Medulla oblongata (tissue), 1 donor: ENCODE measurements around the gene AGFG1.
A peak's percentile ranks its signal among the peaks of the same experiment; 100 is the strongest.

Experiments
- DNase-seq: peaks from one replicate; pipeline ENCODE4 v3.0.0-alpha.2; 2015; ENCODE audit errors: extremely low spot score

Gene AGFG1, protein sequence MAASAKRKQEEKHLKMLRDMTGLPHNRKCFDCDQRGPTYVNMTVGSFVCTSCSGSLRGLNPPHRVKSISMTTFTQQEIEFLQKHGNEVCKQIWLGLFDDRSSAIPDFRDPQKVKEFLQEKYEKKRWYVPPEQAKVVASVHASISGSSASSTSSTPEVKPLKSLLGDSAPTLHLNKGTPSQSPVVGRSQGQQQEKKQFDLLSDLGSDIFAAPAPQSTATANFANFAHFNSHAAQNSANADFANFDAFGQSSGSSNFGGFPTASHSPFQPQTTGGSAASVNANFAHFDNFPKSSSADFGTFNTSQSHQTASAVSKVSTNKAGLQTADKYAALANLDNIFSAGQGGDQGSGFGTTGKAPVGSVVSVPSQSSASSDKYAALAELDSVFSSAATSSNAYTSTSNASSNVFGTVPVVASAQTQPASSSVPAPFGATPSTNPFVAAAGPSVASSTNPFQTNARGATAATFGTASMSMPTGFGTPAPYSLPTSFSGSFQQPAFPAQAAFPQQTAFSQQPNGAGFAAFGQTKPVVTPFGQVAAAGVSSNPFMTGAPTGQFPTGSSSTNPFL

GRCh38 chr2:227471924-227472264, at the start of gene AGFG1:
Gene AGFG1 (plus strand): TSS chr2:227472156. CDS start chr2:227472422, 266 bp downstream.
- peak; percentile 86 for DNase-seq

GRCh38 chr2:227423656-227424499, 48.1 kb upstream of the AGFG1 start:
- DNase-seq, result peak; percentile 64

GRCh38 chr2:227428731-227429285, 43.1 kb upstream of the AGFG1 start:
- DNase-seq, result no peak

DNA sequence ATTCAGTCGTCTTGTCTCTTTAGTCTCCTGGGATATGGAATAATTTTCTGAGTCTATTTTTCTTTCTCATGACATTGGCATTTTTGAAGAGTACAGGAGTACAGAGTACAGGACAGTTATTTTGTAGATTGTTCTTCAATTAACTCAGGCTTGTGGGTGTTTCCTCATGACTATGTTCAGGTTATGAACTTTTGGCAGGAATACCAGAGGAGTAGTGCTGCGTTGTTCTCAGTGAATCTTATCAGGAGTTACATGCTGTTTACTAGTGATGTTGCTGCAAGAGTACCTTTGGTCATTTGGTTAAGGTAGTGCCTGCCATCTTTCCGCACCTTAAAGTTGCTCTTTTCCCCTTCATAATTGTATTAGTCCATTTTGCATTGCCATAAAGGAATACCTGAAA, 41.3 kb upstream of the AGFG1 start:
- no peak for DNase-seq

- no peak for DNase-seq
These were observed 38.8 kb upstream of the AGFG1 start for GRCh38 chr2:227433171-227433570.

DNA sequence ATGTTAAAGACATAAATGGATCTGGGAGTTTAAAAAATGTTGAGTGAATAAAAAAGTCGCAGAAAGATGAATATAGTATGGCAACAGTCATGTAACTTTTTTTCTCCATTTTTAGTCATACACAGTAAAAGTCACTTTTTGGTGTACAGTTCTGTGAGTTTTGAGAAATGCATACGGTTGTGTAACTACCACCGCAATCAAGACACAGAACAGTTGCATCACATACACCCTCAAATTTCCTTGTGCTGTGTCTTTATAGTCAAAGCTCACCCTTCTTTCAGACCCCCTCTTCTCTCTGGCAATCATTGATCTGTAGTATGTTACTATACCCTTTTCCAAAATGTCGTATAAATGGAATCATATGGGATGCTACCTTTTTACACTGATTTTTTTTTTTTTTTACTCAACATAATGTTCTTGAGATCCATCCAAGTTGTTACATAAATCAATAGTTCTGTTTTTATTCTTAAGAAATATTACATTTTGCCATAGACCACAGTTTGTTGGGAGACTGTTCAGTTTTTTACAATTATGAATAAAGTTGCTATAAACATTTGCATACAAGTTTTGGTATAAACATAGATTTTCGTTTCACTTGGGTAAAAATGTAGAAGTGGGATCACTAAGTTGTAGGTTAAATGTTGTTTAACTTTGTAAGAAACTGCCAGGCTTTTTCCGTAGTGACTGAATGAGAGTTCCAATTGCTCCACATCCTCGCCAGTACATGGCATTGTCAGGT, 35.4 kb upstream of the AGFG1 start:
- no peak for DNase-seq

DNA sequence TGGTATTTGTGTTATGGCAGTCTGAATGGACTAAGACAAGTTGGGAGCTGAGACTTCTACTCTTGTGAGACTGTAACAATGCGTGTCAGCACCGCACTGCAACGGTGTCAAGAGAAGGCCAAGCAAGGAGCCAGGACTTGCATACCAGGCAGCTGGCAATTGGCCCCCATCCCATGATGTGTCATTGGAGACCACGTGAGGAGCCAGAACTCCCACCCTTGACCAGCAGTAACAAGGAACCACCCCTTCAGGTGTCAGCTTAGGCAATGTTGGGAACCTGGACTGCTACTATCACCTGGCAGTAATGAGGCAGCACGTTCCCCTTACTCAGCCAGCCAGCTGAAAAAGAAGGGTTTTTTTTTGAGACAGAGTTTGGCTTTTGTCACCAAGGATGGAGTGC, 32.7 kb upstream of the AGFG1 start:
- DNase-seq, result no peak

- DNase-seq, result no peak
These were observed 29.3 kb upstream of the AGFG1 start for GRCh38 chr2:227442639-227443038.

DNA sequence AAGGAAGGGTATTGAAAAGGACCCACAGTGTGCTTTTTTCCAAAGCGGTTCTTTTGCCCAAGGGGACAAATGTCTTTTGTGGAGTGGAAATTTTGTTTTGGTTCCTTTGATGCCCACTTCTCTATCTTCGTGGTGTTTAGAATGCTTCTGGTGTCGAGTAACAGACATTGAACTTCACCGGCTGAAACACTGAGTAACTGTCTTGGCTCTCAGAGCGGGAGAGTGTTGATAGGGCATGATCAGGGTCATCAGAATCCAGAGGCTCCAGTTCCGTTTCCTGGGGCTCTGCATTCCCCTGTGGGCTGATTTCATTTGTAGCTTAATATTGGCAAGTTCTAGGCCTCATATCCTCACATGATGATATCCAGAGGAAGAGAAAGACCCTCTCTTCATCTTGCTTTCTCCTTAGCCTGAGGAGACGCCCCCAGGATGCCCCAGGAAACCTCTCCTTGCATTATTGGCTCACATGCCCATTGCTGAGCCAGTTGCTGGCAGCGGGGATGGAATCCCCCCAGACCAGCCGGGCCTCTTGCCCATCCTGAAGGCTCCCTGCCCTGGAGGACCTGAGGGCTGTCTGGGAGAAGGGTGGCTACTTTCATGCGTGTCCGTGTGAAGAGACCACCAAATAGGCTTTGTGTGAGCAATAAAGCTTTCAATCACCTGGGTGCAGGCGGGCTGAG, 27.9 kb upstream of the AGFG1 start:
- DNase-seq, result no peak

DNA sequence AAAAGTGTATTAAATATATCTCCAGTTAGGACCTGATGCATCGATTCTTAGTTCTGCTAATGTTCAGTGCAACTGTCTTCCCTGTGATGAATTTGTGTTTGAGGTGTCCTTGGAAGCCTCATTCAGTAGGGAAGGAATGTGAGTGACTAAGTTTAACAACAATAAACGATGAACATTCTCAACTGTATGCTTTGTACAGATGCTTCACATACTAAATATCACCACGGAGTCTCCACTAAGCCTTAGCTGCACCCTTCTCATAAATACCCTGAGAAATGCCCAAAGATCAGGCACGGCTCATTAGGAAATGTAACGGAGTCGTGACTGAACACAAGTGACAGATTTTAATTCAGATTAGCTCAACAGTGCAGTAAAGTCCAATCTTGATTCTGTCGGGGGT, 24.4 kb upstream of the AGFG1 start:
- no peak for DNase-seq

- DNase-seq, result no peak
These were observed 21.6 kb upstream of the AGFG1 start for GRCh38 chr2:227450311-227450841.

- DNase-seq, result no peak
These were observed 20.9 kb upstream of the AGFG1 start for GRCh38 chr2:227450926-227451654.

DNA sequence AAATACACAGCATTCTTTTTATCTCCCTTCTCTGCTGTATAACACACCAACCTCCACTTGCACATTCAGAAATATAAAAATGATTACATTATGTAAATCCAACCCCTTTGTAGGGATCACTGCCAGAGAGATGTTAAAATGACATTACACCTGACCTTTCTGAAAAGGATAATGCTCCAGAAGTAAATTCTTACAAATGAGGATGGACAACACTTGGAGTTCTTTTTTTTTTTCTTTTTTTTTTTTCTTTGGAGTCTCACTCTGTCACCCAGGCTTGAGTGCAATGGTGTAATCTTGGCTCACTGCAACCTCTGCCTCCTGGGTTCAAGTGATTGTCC, 20.3 kb upstream of the AGFG1 start:
- DNase-seq, result no peak

DNA sequence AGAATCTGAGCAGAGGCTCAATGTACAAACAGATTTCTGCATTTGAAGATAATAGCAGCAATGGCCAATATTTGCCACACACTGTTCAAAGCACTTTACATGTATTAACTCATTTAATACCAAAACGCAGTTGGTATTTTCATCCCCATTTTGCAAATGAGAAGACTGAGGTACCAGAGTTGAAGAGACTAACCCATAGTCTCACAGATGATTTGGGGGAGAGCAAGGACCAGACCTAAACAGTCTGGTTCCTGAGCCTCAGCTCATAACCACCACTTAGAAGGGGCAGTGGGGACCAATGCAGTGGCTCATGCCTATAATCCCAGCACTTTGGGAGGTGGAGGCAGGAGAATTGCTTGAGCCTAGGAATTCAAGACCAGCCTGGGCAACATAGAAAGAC, 18.1 kb upstream of the AGFG1 start:
- DNase-seq, result no peak

DNA sequence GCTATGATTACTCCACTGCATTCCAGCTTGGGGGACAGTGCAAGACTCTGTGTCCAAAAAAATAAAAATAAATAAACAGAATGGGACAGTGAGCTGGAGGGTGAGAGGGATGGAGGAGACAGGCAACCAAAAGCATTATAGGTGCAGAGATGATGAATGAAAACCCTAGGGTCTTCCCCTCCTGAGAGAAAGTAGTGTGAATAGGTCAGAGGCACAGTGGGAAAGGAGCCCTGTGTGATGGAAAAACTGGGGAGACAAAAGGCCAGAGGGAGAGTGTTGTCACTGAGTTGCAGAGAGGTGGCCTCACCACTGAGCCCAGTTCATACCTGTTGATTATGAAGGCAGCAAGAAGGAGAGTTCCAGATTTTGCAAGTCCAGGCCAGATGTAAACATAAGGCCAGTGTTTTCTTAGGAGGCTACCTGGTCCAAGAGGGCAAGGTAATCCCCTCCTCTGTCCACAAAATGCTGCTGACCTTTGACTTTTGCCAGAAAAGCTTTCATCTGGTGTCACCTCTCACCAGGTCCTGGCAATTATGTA, 17.6 kb upstream of the AGFG1 start:
- no peak for DNase-seq

DNA sequence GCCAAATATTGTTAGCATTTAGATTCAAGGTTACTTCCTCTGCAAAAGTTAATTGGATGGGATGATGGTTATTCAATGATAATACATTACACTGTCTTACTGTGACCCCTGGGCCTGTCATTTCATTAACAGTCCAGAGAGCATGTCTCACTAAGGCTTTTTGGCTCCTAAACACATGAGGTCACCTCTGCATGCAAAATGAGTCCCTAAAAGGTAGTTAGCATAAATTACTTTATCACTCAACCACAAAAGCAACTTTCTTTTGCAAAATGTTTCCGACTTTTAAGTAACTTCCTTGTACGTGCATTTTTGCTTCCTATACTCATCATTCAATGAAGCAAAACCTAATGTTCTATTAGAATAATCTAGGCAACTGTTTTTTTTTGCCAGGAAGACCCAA, 16.8 kb upstream of the AGFG1 start:
- no peak for DNase-seq

GRCh38 chr2:227456102-227456501, 15.9 kb upstream of the AGFG1 start:
- DNase-seq, result no peak

GRCh38 chr2:227456772-227457171, 15.2 kb upstream of the AGFG1 start:
- DNase-seq, result no peak

DNA sequence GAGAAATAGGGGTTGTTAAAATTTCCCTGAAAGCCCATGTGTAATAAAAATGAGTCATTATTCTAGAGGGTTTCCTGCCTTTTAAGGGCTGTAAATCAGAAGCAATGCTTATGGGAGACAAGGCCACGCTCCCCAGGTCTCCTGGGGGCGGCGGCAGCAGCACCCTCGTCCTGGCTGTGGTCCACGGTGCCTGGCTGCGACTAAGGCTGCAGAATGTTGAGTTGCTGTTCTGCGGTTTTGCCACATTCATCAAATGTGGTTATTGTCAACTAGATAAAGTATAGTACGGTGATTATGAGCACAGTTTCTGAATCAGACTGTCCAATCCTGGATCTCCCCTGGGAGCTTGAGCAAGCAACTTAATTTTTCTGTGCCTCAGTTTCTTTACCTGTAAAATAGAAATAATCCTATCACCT, 11.9 kb upstream of the AGFG1 start:
- no peak for DNase-seq

DNA sequence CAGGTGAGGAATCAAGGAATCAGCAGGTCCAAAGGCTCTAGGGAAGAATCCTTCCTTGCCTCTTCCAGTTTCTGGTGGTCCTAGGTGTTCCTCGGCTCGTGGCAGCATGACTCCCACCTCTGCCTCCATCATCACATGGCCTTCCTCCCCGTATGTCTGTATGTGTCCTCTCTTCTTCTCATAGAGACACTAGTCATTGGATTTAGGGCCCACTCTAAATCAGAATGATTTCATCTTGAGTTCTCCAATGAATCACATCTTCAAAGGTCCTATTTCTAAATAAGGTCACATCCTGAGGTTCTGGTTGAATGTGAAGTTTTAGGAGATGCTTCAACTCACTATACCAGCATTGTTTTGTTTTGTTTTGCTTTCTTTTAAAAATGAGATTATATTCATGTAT, 11.1 kb upstream of the AGFG1 start:
- no peak for DNase-seq
